ENCODE data around the gene THBS2.

The THBS2 gene

DNA sequence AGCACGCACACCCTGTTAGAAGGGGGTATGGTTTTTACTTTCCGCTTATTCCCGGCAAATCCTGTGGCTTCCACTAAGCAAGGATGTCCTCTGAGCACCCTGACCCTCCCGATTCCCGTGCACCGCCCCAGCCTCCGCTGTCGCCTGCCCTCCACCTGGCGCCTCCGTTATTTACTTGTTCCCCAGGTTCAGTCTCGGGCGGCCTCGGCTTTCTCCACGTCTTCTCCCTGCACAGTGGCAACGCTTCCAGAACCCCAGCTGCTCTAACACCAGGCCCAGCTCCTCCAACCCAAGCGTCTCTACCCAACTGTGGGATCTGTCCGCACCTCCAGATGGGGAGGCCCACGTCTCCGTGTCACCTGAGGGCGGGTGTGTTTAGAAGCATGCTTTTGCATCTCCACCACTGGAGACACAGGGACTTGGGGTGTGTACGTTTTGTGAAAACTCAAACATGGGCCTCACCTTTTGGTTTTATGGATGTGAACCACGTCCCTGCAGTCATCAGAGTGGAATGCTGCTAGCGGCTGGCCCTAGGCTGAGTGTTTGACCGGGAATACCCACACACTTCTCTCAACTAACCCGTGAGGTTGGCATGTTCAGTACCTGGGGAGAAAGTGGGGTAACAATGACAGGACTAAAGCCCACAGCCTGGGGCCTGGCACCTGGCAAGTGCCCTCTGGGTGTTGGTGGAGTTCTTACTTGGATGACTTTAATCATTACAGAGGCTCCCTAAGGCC is 79.9 kb downstream of the THBS2 start:
- H3K4me3 ChIP-seq (ENCODE audit: low read depth, low read length), result no peak overlapping the region
- TF ChIP-seq, protein P1, sequence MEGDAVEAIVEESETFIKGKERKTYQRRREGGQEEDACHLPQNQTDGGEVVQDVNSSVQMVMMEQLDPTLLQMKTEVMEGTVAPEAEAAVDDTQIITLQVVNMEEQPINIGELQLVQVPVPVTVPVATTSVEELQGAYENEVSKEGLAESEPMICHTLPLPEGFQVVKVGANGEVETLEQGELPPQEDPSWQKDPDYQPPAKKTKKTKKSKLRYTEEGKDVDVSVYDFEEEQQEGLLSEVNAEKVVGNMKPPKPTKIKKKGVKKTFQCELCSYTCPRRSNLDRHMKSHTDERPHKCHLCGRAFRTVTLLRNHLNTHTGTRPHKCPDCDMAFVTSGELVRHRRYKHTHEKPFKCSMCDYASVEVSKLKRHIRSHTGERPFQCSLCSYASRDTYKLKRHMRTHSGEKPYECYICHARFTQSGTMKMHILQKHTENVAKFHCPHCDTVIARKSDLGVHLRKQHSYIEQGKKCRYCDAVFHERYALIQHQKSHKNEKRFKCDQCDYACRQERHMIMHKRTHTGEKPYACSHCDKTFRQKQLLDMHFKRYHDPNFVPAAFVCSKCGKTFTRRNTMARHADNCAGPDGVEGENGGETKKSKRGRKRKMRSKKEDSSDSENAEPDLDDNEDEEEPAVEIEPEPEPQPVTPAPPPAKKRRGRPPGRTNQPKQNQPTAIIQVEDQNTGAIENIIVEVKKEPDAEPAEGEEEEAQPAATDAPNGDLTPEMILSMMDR (IDR thresholded peaks at IDR 0.05; ENCODE audit: low read depth, low read length), result no peak

GRCh38 chr6:169172946-169173345 is 80.7 kb downstream of the THBS2 start:
- TF ChIP-seq, protein P1 (IDR thresholded peaks at IDR 0.05; ENCODE audit: low read depth, low read length), result no peak
- no peak overlapping the region for H3K4me3 ChIP-seq (ENCODE audit: low read depth, low read length)

GRCh38 chr6:169172456-169172855 is 81.2 kb downstream of the THBS2 start:
- TF ChIP-seq, protein P1 (IDR thresholded peaks at IDR 0.05; ENCODE audit: low read depth, low read length), result no peak
- no peak overlapping the region for H3K4me3 ChIP-seq (ENCODE audit: low read depth, low read length)

DNA sequence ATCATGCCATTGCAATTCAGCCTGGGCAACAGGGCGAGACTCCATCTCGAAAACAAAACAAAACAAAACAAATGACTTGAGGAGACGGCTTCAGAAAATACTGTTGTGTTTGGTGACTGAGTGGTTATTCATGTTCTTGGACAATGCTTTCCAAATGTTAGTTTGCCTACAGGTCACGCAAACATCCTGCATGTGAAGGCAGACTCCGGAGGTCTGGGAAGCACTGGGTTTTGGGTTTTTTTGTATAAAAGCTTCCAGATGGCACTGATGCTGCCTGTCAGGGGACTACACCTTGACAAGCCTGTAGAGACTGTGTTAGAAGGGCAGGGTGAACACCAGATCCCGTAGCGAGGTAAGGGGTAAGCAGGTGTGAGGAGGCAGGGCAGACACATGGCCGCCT is 81.7 kb downstream of the THBS2 start:
- no peak overlapping the region for H3K4me3 ChIP-seq (ENCODE audit: low read depth, low read length)
- TF ChIP-seq, protein P1 (IDR thresholded peaks at IDR 0.05; ENCODE audit: low read depth, low read length), result no peak

- H3K4me3 ChIP-seq (ENCODE audit: low read depth, low read length), result no peak overlapping the region
- TF ChIP-seq, protein P1 (IDR thresholded peaks at IDR 0.05; ENCODE audit: low read depth, low read length), result no peak
Observed at GRCh38 chr6:169171016-169171415, 82.6 kb downstream of the THBS2 start.

DNA sequence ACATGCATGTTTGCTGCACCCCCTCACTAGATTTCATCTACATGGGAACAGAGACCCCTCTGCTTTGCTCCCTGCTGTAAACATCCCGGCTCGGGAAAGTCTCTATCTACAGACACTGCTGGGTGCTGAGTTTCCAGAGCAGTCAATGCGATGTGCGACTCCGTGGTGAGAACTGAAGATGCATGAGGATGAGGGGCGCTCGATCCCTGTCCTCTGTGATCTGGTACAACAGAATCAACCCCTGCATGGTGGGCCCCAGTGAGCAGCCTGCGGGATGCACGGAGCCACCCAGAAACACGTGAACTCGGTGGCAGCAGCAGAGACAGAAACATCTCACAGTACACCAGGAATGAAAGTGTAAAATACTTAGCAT is 83.1 kb downstream of the THBS2 start:
- no peak overlapping the region for H3K4me3 ChIP-seq (ENCODE audit: low read depth, low read length)
- TF ChIP-seq, protein P1 (IDR thresholded peaks at IDR 0.05; ENCODE audit: low read depth, low read length), result no peak

DNA sequence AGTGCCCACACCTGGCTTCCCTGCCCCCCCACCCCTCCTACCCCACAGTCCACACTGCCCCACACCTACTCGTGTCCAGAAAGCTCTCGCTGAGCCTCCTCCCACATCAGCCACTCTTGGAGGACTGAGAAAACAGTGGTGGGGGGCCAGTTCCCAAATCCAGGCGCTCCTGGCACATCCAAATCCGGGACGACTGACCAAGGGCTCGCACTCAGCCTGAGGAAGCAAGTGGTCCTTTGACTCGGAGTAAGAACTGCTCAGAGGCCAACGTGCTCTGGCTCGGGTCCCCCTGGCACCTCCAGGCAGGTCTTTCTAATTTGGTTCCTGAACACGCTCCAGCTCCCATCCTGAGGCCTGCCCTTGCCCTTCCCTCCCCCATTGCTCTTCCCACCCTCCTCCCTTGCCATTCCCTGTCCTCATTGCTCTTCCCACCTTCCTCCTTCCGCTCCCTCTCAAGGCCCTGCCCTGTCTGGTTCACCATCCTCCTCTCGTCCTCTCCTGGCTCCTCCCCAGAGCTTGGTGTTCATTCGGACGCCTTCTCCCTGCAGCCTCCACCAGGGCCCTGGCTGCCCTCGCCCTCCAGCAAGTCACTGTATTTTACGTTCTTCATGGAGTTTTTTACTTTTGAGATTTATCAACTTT is 83.6 kb downstream of the THBS2 start:
- TF ChIP-seq, protein P1 (IDR thresholded peaks at IDR 0.05; ENCODE audit: low read depth, low read length), result no peak
- no peak overlapping the region for H3K4me3 ChIP-seq (ENCODE audit: low read depth, low read length)

Data from WI38 (cell line).